Small intestine (tissue), 16 donors: ENCODE results near the gene ATAD3A. TPM values are rescaled to one million over a fixed set of nuclear protein-coding genes. Genes with fewer than 3 reads are reported as not detected.
"Not testable (repeated sequence)": the region's sequence is repeated elsewhere in the genome, so short reads cannot be mapped to it uniquely, and the experiment has no call there.

Experiments
- DNase-seq, 2 donors: peaks; one replicate each; pipeline versions ENCODE4 v3.0.0 to v3.0.0-alpha.2; 2013
- FAIRE-seq: peaks from 2 replicates; lab custom pipeline; 2012; peaks lifted over from hg19 to GRCh38; lab: Jason Lieb, UNC
- H3K27ac ChIP-seq, 3 donors: one replicate each; pipeline ENCODE4 v1.5.1; 2013; ENCODE audit warnings: low read length in 2 of 3, mild to moderate bottlenecking in 2 of 3, control low read depth in 1 of 3, inconsistent platforms in 1 of 3, low read depth in 1 of 3, moderate library complexity in 1 of 3
- H3K27me3 ChIP-seq, 3 donors: one replicate each; pipeline ENCODE4 v1.6.1; 2013; ENCODE audit warnings: low read length in 3 of 3, inconsistent platforms in 1 of 3; ENCODE audit not compliant: control insufficient read depth in 3 of 3, insufficient read depth in 3 of 3
- H3K36me3 ChIP-seq, 3 donors: one replicate each; pipeline ENCODE4 v1.6.1; 2013; ENCODE audit warnings: low read length in 3 of 3, inconsistent platforms in 1 of 3, low read depth in 1 of 3, mild to moderate bottlenecking in 1 of 3, moderate library complexity in 1 of 3; ENCODE audit not compliant: control insufficient read depth in 3 of 3, insufficient read depth in 2 of 3
- H3K4me1 ChIP-seq, 3 donors: one replicate each; pipeline ENCODE4 v1.6.1; 2013; ENCODE audit warnings: low read length in 2 of 3, inconsistent platforms in 1 of 3, low read depth in 1 of 3, mild to moderate bottlenecking in 1 of 3, moderate library complexity in 1 of 3; ENCODE audit not compliant: control insufficient read depth in 3 of 3, insufficient read depth in 2 of 3
- H3K4me3 ChIP-seq, 3 donors: one replicate each; pipeline ENCODE4 v1.5.1; 2013; ENCODE audit warnings: low read length in 3 of 3, control low read depth in 1 of 3, inconsistent platforms in 1 of 3, low read depth in 1 of 3, mild to moderate bottlenecking in 1 of 3, moderate library complexity in 1 of 3
- H3K9me3 ChIP-seq, 2 donors: one replicate each; pipeline ENCODE4 v1.6.1; 2013; ENCODE audit warnings: low read depth in 1 of 2, low read length in 1 of 2; ENCODE audit not compliant: control insufficient read depth in 2 of 2, insufficient read depth in 1 of 2
- WGBS, 3 donors: extraction: QIAGEN DNeasy Blood & Tissue Kit; methylation state at CpG; one replicate each; pipeline ENCODE4 v1.1.7; 2013; 5-methylcytosine and 5-hydroxymethylcytosine counted together
- long read RNA-seq, 10 donors: transcript quantifications; one replicate each; lab custom pipeline, GENCODE V29; 2026
- polyA plus RNA-seq, 4 donors: library from polyadenylated mRNA; stranded (reverse) in 3 of 4; unstranded in 1 of 4; fragments of 200-250 nt in 3 of 4; fragments of 120-200 nt in 1 of 4; gene quantifications; one replicate each; pipeline versions ENCODE4 v1.2.1 to v1.2.3, GENCODE V29; 2013
- donor health status: healthy with polysubstance abuse.
- donor health status: control.
- donor health status: control.
- donor health status: Bipolar disorder and iron deficiency.
- donor health status: healthy.

The ATAD3A gene
- polyA plus RNA-seq, result 10 to 100 TPM; 16.8 to 42.1 (median 25.0) TPM
- long read RNA-seq, donor 1, result 0 reads
- long read RNA-seq, donor 2, partial matches to known transcripts, result 0 of 4 reads
- long read RNA-seq, donor 2, other reads (novel, unspliced or antisense), result 0 of 4 reads
- long read RNA-seq, donor 3, result 0 reads
- long read RNA-seq, donor 4, result 0 reads
- long read RNA-seq, donor 5, result 0 reads
- long read RNA-seq, donor 6, partial matches to known transcripts, result 6 of 6 reads
- long read RNA-seq, donor 6, other reads (novel, unspliced or antisense), result 0 of 6 reads
- long read RNA-seq, donor 7, result 0 reads
- long read RNA-seq, donor 8, partial matches to known transcripts, result 0 of 1 reads
- long read RNA-seq, donor 8, other reads (novel, unspliced or antisense), result 0 of 1 reads
- long read RNA-seq, donor 9, result 0 reads
- long read RNA-seq, donor 10, partial matches to known transcripts, result 0 of 3 reads
- long read RNA-seq, donor 10, other reads (novel, unspliced or antisense), result 0 of 3 reads

DNA sequence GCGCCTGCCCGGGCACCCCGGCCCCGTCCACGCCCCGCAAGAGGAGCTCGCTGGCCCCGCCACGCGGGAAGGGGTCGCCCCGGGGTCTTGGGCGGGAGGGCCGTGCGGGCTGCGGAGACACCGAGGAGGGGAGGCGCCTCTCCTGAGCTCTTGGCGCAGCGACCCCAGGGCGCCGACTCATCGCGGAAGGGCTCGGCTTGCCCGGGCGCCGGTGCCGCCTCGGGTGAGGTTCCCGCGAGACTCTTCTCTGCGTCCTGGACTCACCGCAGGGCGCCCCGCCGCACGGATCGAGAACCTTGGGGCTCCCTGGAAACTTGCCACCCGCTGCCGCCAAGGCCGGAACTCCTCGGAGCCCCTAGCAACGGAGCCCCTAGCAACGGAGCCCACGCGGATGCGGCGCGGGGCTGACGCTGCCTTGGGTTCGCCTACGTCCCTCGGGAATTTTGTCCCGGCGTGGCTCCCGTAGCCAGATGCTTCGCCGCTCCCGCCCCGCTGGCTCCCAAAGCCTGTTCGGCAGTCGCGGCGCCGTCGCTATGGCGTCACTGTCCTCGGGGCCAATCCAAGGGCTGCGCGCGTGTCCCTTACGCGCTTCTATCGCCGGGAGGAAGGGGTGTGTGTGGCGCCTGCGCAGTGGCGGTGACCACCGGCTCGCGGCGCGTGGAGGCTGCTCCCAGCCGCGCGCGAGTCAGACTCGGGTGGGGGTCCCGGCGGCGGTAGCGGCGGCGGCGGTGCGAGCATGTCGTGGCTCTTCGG is at the start of gene ATAD3A:
Gene ATAD3A (plus strand): TSS at position 630 of the 753 bp plus-strand sequence. CDS start 107 bp downstream, at position 737.
- peak within 1 kb of the TSS; percentile 86 to 96 (median 86) for H3K4me3 ChIP-seq
- DNase-seq (peak; percentile 98 to 100), FAIRE-seq (no peak)
- H3K27me3 ChIP-seq, result no peaks in the 10 kb centered on the region
- WGBS, 3 donors, result 0 to 1% (median 0%) methylated on average over 71 to 99 of the region's 99 CpGs
- H3K4me1 ChIP-seq, result peaks cover 0 to 6% (median 0%) of the 10 kb centered on the region in 3 donors
- peak within 1 kb of the TSS; percentile 62 to 98 (median 96) for H3K27ac ChIP-seq
- H3K36me3 ChIP-seq, result peaks cover 0 to 20% (median 0%) of the 10 kb centered on the region in 3 donors
- no peaks in the 10 kb centered on the region for H3K9me3 ChIP-seq

DNA sequence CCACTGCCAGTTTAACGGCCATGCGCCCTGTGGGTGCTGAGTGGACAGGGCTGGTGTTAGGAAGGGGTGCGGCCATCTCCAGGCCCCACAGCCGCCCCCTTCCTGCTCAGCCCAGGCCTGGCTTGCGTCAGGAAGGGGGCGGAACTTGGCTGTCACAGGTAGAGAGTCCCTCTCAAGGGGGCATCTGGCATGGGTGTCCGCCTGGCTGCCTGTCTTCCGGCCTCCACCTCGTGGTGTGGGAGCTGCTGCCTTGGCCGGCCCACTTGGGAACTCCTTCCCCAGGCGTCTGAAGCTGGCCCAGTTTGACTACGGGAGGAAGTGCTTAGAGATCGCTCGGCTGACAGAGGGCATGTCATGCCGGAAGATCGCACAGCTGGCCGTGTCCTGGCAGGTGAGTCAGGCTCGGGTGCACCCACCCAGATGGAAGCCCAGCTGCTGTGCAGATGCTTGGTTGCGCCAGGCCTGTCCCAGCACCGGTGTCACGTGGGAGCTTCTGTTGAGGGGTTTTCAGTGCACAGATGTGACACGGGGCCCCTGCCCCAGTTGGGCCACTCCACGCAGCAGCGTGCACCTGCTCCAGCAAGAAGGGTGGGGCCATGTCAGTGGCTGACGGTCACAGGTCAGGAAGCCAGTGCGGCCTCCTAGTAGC is 49.5 kb upstream of the ATAD3A start:
- WGBS, 3 donors, result 63 to 75% (median 70%) methylated on average over 25 to 26 of the region's 26 CpGs
- peak in 1 of 2 donors; percentile 28 for DNase-seq
- Histone ChIP-seq H3K4me3 (no peak overlapping the region), H3K9me3 (peaks cover 0 to 7% of the 10 kb centered on the region in 2 donors), H3K36me3 (no peaks in the 10 kb centered on the region), H3K4me1 (no peaks in the 10 kb centered on the region), H3K27me3 (no peaks in the 10 kb centered on the region), H3K27ac (peak overlapping the region in 1 of 3 donors; percentile 40)
- FAIRE-seq, result no peak

DNA sequence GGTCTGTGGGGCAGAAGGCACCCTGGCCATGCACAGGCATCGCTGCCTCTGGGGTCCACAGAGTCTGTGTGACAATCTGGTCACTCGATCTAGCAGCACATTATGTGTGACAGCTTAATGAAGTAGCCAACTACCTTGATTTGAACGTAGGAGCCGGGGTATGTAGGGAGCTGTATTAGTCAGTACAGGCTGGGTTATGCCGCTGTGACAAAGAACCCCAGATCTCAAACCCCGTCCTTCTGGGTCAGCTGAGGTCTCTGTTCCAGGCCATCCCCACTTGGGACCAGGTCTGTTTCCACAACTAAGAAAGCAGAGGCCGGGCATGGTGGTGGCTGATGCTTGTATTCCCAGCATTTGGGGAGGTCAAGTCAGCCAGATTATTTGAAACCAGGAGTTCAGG is 48.6 kb upstream of the ATAD3A start:
- H3K9me3 ChIP-seq, result peaks cover 0 to 7% of the 10 kb centered on the region in 2 donors
- no peaks in the 10 kb centered on the region for H3K4me1 ChIP-seq
- H3K4me3 ChIP-seq, result no peak overlapping the region
- H3K27ac ChIP-seq, result no peak overlapping the region
- WGBS, 3 donors, result 82 to 90% (median 85%) methylated on average over 7 of the region's 7 CpGs
- no peaks in the 10 kb centered on the region for H3K27me3 ChIP-seq
- DNase-seq, result no peak
- no peaks in the 10 kb centered on the region for H3K36me3 ChIP-seq
- no peak for FAIRE-seq

DNA sequence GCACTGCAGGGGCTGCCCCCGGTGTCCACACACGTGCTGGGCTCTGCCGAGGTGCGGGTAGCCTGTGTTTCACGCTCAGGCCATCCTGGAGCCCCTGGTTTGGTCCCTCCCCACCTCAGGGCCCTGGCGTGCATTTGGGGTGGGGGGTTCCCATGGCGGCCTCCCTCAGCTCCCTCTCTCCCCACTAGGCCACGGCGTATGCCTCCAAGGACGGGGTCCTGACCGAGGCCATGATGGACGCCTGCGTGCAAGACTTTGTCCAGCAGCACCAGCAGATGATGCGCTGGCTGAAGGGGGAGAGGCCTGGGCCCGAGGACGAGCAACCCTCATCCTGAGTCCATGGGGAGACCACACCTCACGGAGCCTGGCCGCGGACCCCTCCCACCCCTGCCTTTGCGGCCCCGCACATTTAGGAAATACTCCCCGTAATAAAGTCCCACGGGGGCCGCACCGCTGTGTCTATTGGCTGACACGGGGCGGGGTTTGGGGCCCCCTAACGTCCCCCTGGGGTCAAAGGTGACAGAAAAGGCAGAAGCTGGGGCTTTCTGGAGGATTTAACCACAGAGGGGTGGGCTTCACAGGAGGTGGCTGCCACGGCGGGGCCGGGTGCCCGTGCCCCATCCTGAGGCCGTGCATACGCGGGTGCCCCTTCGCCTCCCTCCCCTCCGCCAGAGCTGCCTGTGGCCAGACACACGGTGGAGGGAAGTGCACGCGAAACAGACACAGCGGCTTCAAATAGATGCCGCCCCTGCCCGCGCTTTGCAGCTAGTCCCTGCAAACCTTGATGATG is 43.6 kb upstream of the ATAD3A start:
- H3K4me3 ChIP-seq, H3K27me3 ChIP-seq, FAIRE-seq, H3K9me3 ChIP-seq, H3K4me1 ChIP-seq, H3K27ac ChIP-seq, DNase-seq, H3K36me3 ChIP-seq: not testable (repeated sequence)
- 74 to 85% (median 83%) methylated on average over 28 to 43 of the region's 44 CpGs for WGBS, 3 donors

DNA sequence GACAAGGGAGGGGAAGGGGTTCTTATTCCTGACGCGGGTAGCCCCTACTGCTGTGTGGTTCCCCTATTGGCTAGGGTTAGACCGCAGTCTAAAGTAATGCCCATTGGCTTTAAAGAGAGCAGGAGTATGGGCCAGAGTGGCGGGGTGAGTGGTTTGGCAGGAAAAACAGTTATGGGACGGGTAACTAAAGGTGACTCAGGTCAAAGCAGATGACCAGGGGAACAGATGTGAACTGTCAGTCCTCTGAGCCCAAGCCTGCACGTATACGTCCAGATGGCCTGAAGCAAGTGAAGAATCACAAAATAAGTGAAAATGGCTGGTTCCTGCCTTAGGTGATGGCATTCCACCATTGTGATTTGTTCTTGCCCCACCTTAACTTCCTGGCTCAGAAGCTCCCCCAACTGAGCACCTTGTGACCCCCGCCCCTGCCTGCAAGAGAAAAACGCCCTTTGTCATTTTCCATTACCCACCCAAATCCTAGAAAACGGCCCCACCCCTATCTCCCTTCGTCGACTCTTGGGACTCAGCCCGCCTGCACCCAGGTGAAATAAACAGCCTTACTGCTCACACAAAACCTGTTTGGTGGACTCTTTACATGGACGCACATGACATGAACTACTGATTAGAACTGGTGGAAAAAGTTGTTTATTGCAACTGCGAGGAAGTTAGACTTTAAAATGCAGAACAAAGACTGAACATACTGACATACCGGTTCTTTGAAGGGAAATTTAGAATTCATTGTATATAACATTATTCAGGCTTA is 41.2 kb upstream of the ATAD3A start:
- Histone ChIP-seq H3K27ac (peak overlapping the region in 2 of 3 donors; percentile 87 to 88), H3K9me3 (peaks cover 0 to 2% of the 10 kb centered on the region in 2 donors), H3K36me3 (peaks cover 0 to 8% (median 0%) of the 10 kb centered on the region in 3 donors), H3K4me1 (peaks cover 0 to 5% (median 0%) of the 10 kb centered on the region in 3 donors), H3K27me3 (no peaks in the 10 kb centered on the region), H3K4me3 (peak overlapping the region; percentile 69 to 86 (median 72))
- WGBS, 3 donors, result 14 to 16% (median 14%) methylated on average over 16 of the region's 16 CpGs
- FAIRE-seq (no peak), DNase-seq (peak; percentile 35 to 72)

DNA sequence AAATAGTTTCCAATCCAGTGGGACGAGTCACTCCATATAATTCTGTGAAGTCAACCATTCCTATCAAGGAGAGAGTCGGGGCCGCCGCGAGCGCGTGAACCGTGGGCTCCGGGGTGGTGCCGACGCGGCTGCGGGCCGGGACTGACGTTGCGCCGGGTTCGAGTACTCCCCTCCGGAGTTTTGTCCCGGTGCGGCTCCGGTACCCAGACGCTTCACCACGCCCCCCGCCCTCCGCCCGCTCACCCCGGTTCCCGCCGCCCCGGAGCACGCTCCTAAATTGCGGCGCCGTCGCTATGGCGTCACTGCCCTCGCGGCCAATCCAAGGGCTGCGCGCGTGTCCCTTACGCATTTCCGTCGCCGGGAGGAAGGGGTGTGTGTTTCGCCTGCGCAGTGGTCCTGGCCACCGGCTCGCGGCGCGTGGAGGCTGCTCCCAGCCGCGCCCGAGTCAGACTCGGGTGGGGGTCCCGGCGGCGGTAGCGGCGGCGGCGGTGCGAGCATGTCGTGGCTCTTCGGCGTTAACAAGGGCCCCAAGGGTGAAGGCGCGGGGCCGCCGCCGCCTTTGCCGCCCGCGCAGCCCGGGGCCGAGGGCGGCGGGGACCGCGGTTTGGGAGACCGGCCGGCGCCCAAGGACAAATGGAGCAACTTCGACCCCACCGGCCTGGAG is 40.4 kb upstream of the ATAD3A start, which contains the start of gene ATAD3B:
Gene ATAD3B (plus strand): TSS at position 377 of the 664 bp plus-strand sequence. CDS start 120 bp downstream, at position 497.
- FAIRE-seq (no peak), DNase-seq (peak; percentile 94 to 97)
- Histone ChIP-seq H3K4me1 (peaks cover 0 to 5% (median 0%) of the 10 kb centered on the region in 3 donors), H3K9me3 (no peaks in the 10 kb centered on the region), H3K27me3 (no peaks in the 10 kb centered on the region), H3K4me3 (peak within 1 kb of the TSS; percentile 69 to 86 (median 72)), H3K36me3 (peaks cover 0 to 8% (median 0%) of the 10 kb centered on the region in 3 donors), H3K27ac (peak within 1 kb of the TSS in 2 of 3 donors; percentile 87 to 88)
- WGBS, 3 donors, result 0 to 1% (median 1%) methylated on average over 44 to 87 of the region's 87 CpGs
